CD4-positive, alpha-beta T cell (primary cell): Measurements from ENCODE around the gene PCCA. TPM values are rescaled to one million over a fixed set of nuclear protein-coding genes. Genes with fewer than 3 reads are reported as not detected.

ENCODE experiments used
- ATAC-seq: fragments of 200-7000 bp; cut with Tn5 transposase; one replicate; pipeline ENCODE4 v1.10.0; 2022; ENCODE audit warnings: mild to moderate bottlenecking; ENCODE audit not compliant: poor library complexity
- CTCF ChIA-PET: fragments of 350-600 bp; sonication (Branson Sonifier 250); formaldehyde crosslinking; loops from one replicate; lab custom pipeline; 2021; ENCODE audit warnings: antibody characterized with exemption, inconsistent platforms; lab: Charles Lee
- POLR2A ChIA-PET: fragments of 350-600 bp; sonication (Branson Sonifier 250); formaldehyde crosslinking; loops from one replicate; lab custom pipeline; 2021; ENCODE audit warnings: antibody characterized with exemption, inconsistent platforms; lab: Charles Lee
- DNase-seq, 14 experiments: peaks; one replicate each; pipeline ENCODE4 v3.0.0-alpha.2; 2013 to 2020; ENCODE audit warnings: mixed read lengths in 2 of 14
- H3K27ac ChIP-seq, 2 donors: one replicate each; pipeline versions ENCODE4 v1.5.1 to v1.7.0; 2013; ENCODE audit warnings: low read length in 2 of 2, low read depth in 1 of 2, mild to moderate bottlenecking in 1 of 2
- H3K27me3 ChIP-seq, 2 experiments: 1 replicate in 1 of 2; 2 replicates in 1 of 2; pipeline versions ENCODE4 v1.6.1 to v1.7.0; 2013; ENCODE audit warnings: low read length in 2 of 2, control low read depth in 1 of 2, mild to moderate bottlenecking in 1 of 2, moderate library complexity in 1 of 2; ENCODE audit not compliant: insufficient read depth in 2 of 2, control insufficient read depth in 1 of 2
- H3K36me3 ChIP-seq: one replicate; pipeline ENCODE4 v1.6.1; 2013; ENCODE audit warnings: low read length, control low read depth; ENCODE audit not compliant: insufficient read depth
- H3K4me1 ChIP-seq: one replicate; pipeline ENCODE4 v1.6.1; 2013; ENCODE audit warnings: low read length, control low read depth; ENCODE audit not compliant: insufficient read depth
- H3K4me3 ChIP-seq: one replicate; pipeline ENCODE4 v1.5.1; 2013; ENCODE audit warnings: mild to moderate bottlenecking, low read length, moderate library complexity
- H3K9me3 ChIP-seq, 2 experiments: 1 replicate in 1 of 2; 2 replicates in 1 of 2; pipeline versions ENCODE4 v1.6.1 to v1.7.0; 2013; ENCODE audit warnings: low read length in 2 of 2, mild to moderate bottlenecking in 2 of 2, control low read depth in 1 of 2, moderate library complexity in 1 of 2; ENCODE audit not compliant: control insufficient read depth in 1 of 2, insufficient read depth in 1 of 2
- H3K27ac Mint-ChIP-seq: one replicate; pipeline ENCODE4 v1.8.0; 2020; ENCODE audit warnings: mixed read lengths
- H3K27me3 Mint-ChIP-seq: one replicate; pipeline ENCODE4 v1.8.0; 2021; ENCODE audit warnings: mixed read lengths
- H3K36me3 Mint-ChIP-seq: one replicate; pipeline ENCODE4 v1.8.0; 2021; ENCODE audit warnings: low read depth, mixed read lengths
- H3K4me1 Mint-ChIP-seq: one replicate; pipeline ENCODE4 v1.8.0; 2021; ENCODE audit warnings: low read depth, mixed read lengths
- H3K4me3 Mint-ChIP-seq: one replicate; pipeline ENCODE4 v1.8.0; 2020; ENCODE audit warnings: mild to moderate bottlenecking, mixed read lengths
- H3K9me3 Mint-ChIP-seq: one replicate; pipeline ENCODE4 v1.8.0; 2020; ENCODE audit warnings: mixed read lengths
- intact Hi-C, 2 experiments: fragments of 100-400 bp; cut with DNase I in 1 of 2; cut with micrococcal nuclease in 1 of 2; formaldehyde crosslinking; loops; one replicate each; pipeline versions ENCODE4 v1.15.1 to v1.9.0; 2023 to 2025; cut with DNase I, micrococcal nuclease
- total RNA-seq, 174 experiments: library from RNA in 2 of 174; stranded (reverse) in 2 of 174; gene quantifications; one replicate each; pipeline ENCODE4 v1.2.3 and lab custom pipeline; 2021 to 2026
- TF ChIP-seq, protein P1 (sequence below): fragments of 200-600 bp; IDR thresholded peaks from one replicate; pipeline ENCODE4 v1.8.0; 2022; ENCODE audit warnings: antibody characterized with exemption, mild to moderate bottlenecking

The PCCA gene
- total RNA-seq, 2 experiments from 2014 or later = 4.7 to 5.2 TPM

DNA sequence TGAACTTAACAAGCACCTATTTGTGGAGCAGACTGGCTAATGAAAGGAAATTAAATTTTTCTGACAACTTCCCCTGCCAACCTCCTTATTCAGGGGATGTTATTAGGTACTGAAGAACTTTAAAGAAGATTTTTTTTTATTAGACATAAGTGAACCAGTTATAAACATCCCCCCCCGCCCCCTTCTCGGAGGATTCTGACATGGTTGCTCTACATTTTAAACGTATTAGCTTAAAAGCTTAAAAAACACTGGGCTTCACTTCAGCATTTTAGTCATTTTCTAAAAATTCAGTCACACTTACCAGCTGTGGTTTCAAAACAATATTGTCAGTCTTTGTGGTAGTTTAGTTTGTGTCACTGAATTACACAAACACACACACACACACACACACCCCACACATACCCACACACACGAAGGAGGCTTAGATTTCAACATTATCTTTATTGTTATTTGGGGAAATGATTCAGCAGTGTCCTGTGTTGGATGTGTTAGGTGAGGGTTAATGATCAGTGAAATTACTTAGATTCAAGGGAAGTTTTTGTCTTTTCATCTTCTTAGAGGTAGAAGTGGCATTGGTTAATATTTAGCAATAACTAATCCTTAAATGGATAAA, 145.7 kb downstream of the PCCA start:
- H3K27me3 Mint-ChIP-seq = no peaks in the 10 kb centered on the region
- no peaks in the 10 kb centered on the region for H3K9me3 ChIP-seq
- no peak for ATAC-seq
- H3K4me1 ChIP-seq = peaks cover 4% of the 10 kb centered on the region
- intact Hi-C loops = loop anchor here (1.0 to 5.0 kb wide), 4 partner anchors 278 to 792 kb away; no protein-coding TSS in a partner anchor
- no peaks in the 10 kb centered on the region for H3K9me3 Mint-ChIP-seq
- H3K36me3 ChIP-seq = no peaks in the 10 kb centered on the region
- ChIA-PET CTCF (interaction anchor here (1.4 kb wide), 1 partner anchor 578 kb away, joined by 13 read pairs; no protein-coding TSS in a partner anchor), POLR2A (interaction anchor here (0.9 to 1.4 kb wide), 3 partner anchors 31 to 578 kb away, joined by 5 to 15 read pairs (median 5); no protein-coding TSS in a partner anchor)
- H3K4me3 Mint-ChIP-seq = no peak overlapping the region
- no peaks in the 10 kb centered on the region for H3K27me3 ChIP-seq
- no peak for DNase-seq
- TF ChIP-seq, protein P1, sequence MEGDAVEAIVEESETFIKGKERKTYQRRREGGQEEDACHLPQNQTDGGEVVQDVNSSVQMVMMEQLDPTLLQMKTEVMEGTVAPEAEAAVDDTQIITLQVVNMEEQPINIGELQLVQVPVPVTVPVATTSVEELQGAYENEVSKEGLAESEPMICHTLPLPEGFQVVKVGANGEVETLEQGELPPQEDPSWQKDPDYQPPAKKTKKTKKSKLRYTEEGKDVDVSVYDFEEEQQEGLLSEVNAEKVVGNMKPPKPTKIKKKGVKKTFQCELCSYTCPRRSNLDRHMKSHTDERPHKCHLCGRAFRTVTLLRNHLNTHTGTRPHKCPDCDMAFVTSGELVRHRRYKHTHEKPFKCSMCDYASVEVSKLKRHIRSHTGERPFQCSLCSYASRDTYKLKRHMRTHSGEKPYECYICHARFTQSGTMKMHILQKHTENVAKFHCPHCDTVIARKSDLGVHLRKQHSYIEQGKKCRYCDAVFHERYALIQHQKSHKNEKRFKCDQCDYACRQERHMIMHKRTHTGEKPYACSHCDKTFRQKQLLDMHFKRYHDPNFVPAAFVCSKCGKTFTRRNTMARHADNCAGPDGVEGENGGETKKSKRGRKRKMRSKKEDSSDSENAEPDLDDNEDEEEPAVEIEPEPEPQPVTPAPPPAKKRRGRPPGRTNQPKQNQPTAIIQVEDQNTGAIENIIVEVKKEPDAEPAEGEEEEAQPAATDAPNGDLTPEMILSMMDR = no peak
- no peak overlapping the region for H3K27ac Mint-ChIP-seq
- H3K4me1 Mint-ChIP-seq = no peaks in the 10 kb centered on the region
- no peak overlapping the region for H3K27ac ChIP-seq
- no peak overlapping the region for H3K4me3 ChIP-seq
- H3K36me3 Mint-ChIP-seq = no peaks in the 10 kb centered on the region

- no peaks in the 10 kb centered on the region for H3K4me1 Mint-ChIP-seq
- no peaks in the 10 kb centered on the region for H3K9me3 Mint-ChIP-seq
- POLR2A ChIA-PET = interaction anchor here (0.9 to 1.4 kb wide), 2 partner anchors 32 to 579 kb away, joined by 5 to 15 read pairs; no protein-coding TSS in a partner anchor
- Histone ChIP-seq H3K36me3 (no peaks in the 10 kb centered on the region), H3K9me3 (no peaks in the 10 kb centered on the region), H3K27me3 (no peaks in the 10 kb centered on the region), H3K4me3 (no peak overlapping the region), H3K4me1 (peaks cover 4% of the 10 kb centered on the region), H3K27ac (no peak overlapping the region)
- no peaks in the 10 kb centered on the region for H3K27me3 Mint-ChIP-seq
- ATAC-seq = no peak
- TF ChIP-seq, protein P1 = peak; percentile 85
- intact Hi-C loops = loop anchor here (1.0 to 5.0 kb wide), 3 partner anchors 333 to 793 kb away; no protein-coding TSS in a partner anchor
- no peak overlapping the region for H3K27ac Mint-ChIP-seq
- DNase-seq = peak in 4 of 14 experiments; percentile 27 to 67 (median 65)
- H3K4me3 Mint-ChIP-seq = no peak overlapping the region
- CTCF ChIA-PET = interaction anchor here (0.7 to 1.4 kb wide), 4 partner anchors 262 to 1336 kb away, joined by 3 to 13 read pairs (median 3); no protein-coding TSS in a partner anchor
- no peaks in the 10 kb centered on the region for H3K36me3 Mint-ChIP-seq
These were observed 146.5 kb downstream of the PCCA start for GRCh38 chr13:100235311-100235901.

- Mint-ChIP-seq H3K36me3 (no peaks in the 10 kb centered on the region), H3K4me3 (no peak overlapping the region), H3K27ac (no peak overlapping the region), H3K4me1 (no peaks in the 10 kb centered on the region), H3K27me3 (no peaks in the 10 kb centered on the region), H3K9me3 (no peaks in the 10 kb centered on the region)
- DNase-seq = no peak
- Histone ChIP-seq H3K36me3 (no peaks in the 10 kb centered on the region), H3K27ac (no peak overlapping the region), H3K4me1 (peaks cover 4% of the 10 kb centered on the region), H3K4me3 (no peak overlapping the region), H3K27me3 (no peaks in the 10 kb centered on the region), H3K9me3 (no peaks in the 10 kb centered on the region)
- ATAC-seq = no peak
- CTCF ChIA-PET = no interaction called here
- intact Hi-C loops = no loop called here
- POLR2A ChIA-PET = no interaction called here
- TF ChIP-seq, protein P1 = no peak
These were observed 151.4 kb downstream of the PCCA start for GRCh38 chr13:100240109-100240779.
